ENCODE measurements around the gene HHIPL2.

Gene HHIPL2

DNA sequence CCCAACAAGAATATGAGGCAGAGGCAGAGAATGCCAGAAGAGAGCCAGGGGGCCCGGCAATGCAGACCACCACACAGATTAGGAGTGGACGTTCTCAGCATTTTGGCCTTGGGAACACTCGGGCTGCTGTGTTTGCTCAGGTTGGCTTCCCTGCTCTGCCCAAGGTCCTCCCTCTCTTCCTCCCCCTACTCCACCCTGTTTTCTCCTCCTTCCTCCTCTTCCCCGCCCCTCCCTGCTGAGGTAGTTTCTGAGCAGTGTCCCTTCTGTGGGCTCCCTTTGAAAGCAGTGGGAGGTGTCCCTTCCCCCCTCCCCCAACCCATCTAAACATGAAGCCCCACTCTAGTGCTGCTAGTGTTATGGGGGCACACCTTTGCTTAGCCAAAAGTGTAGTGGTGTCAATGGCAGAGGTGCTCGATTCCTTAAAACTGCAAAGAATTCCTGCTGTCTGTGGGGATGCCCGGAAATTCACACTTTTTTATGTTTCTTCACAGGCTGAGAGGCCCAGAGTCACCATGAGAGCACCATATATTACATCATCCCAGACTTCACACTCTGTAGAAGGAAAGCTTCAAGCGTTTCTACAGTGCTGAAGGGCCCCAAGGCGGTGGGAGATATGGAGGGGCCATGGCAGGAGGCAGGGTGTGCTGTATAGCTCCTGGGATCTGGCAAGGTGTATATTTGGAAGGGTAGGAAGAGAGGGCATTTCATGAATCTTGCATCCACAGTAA lies at the start of gene HHIPL2:
Gene HHIPL2 (minus strand): TSS at position 161 of the 728 bp plus-strand sequence. CDS start 60 bp downstream, at position 101.
- no peak for DNase-seq (ENCODE audit: low spot score)

DNA sequence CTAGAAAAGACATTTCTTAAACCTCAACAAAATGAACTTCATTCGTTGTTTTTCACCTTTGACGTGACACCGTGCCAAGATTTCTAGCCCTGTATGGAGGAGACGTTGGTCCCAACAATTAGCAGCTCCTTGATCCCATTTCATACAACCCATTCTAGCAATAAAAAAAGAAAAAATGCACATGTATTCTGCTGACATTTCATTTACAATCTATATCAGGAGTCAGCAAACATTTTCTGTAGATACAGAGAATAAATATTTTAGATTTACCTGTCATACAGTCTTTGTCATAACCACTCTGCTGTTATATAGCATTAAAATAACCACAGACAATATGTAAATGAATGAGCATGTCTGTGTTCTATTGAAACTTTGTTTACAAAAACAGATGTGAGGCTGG lies 48.8 kb upstream of the HHIPL2 start:
- DNase-seq (ENCODE audit: low spot score): no peak

DNA sequence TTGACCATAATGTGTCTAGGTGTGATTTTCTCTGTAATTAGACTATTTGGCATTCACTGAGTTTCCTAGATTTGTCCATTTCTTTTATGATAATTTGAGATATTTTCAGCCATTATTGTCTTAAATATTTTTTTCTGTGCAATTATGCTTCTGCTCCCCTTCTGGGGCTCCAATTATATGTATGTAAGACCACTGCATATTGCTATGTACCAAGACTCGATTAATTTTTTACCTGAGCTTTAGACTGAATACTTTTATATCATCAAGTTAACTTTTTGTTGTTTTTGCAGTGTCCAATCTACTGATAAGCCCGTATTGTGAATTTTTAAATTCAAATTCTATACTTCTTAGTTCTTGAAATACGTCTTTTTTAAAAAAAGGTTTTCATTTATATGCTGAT lies 46.9 kb upstream of the HHIPL2 start:
- no peak for DNase-seq (ENCODE audit: low spot score)

DNA sequence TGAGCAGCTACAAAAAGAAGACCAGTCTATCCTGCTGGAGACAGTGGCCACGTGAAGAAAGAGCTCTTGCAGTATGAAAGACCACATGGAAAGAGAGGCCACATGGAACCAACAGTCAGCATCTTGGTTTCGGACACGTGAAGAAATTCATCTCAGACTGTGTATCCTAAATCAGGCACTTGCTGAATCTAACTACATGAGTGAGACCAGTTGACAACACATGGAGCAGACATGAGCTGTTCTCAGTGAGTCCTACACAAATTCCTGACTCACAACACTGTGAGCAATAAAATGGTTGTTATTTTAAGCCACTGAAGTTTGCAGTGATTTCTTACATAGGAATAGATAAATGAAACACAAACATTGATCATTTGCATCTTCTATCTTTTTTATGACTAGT lies 44.3 kb upstream of the HHIPL2 start:
- no peak for DNase-seq (ENCODE audit: low spot score)

DNA sequence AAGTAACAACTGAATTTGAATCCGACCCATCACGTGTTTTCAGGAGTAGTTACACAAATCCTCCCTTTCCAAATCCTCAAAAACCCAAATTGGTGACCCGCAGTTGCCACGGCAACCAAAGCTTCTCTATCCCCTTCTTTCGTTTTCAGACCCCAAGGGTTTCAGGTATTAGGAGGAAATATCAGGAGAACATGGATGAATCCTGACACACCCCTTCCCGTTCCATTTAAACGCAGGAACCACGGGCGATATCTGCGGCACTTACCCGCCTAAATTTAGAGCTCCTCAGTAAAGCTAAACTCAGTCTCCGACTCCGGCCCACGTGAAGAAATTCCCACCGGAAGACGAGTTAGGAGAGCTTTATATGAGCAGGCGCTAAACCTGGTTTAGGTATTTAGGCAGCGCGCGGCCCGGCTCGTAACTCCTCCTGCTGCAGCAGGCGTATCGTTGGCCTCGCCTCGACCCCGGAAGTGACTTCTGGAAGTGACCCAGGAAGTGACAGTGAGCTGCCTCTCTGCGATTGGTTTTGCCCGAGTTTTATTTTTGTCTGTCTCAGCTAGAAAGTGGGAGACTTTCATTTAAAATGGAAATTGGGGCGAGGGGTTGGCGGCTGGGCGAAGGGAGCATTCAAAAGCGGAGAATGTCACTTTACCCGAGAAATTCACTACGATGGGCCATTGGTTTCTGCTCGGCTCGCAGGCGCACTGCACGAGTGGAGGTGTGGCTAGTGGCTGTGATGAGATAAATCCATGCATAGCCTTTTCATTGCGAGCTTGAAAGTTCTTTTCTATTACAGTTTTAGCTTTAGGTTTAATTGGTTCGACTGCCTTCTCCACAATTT lies 41.8 kb upstream of the HHIPL2 start, which contains the start of gene TAF1A:
Gene TAF1A (minus strand): TSS at position 472 of the 841 bp plus-strand sequence.
- DNase-seq (ENCODE audit: low spot score): peak; percentile 86

DNA sequence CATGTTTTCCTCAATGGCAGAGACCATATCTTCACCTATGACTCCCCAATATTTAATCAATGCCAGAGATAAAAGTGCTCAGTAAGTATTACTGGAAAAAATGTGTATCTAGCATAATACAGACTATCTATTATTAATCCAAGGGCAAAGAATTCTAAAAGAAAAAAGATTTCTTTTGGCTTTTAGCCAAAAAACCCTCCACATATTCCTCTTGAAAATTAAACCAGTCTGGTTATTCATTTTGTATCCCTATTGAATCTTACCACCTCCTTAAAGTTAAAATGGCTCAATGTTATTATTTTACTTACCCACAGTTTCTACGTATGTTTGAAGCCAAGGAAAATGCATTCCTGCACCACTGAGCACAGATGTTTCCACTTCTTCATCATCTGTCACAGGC lies 40.2 kb upstream of the HHIPL2 start:
- no peak for DNase-seq (ENCODE audit: low spot score)

DNA sequence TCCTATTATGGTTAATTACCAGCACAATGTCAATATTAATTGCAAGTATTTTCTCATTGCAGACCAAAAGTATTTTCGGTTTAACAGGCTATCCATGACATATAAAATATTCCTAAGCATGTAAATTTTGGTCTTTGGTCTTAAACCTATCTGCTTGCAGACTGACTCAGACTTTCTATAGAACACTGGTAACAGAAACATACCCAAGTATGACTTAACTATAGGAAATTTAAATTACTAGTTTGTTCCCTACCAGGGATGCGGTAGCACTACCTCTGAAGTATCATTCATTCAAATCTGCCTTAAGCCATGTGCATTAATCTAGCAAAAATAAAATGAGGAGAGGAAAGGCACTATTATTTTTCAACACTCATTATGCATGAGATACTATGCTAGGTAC lies 38.9 kb upstream of the HHIPL2 start:
- DNase-seq (ENCODE audit: low spot score): no peak

DNA sequence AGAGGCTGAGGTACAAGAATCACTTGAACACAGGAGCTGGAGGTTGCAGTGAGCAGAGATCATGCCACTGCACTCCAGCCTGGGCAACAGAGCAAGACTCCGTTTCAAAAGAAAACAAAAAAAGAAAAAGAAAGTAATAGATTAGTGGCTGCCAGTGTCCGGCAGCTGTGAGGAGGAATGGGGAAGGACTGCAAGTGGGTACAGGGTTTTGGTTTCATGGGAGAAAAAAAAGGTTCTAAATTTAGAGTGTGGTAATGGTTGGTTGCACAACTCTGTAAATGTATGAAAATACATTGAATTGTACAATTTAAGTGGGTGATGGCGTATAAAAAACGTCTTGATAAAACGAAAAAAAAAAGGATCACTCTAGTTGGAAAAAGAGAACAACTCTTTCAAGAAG lies 35.2 kb upstream of the HHIPL2 start:
- DNase-seq (ENCODE audit: low spot score): no peak

DNA sequence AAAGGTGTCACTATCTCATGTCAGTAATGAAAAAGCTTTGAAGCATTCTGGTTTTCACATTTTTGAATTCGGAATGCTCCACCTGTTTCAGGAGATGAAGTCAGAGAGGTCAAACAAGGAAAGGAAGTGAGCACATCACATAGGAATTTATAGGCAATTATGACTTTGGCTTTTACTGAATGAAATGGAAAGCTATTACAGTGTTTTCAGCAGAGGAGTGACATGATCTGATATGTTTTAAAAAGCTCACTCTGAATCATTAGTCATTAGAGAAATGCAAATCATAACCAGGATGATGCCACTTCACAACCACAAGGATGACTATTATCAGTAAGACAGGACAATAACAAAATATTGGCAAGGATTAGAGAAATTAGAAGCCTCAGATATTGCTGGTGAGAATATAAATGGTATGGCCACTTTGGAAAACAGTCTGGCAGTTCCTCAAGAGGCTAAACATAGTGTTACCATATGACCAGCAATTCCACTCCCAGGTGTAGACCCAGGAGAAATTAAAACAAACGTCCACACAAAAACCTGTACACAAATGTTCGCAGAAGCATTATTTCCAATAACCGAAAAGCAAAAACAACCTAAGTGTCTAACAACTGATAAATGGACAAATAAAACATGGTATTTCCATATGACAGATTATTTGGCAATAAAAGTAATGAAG lies 34.3 kb upstream of the HHIPL2 start:
- peak; percentile 76 for DNase-seq (ENCODE audit: low spot score)

DNA sequence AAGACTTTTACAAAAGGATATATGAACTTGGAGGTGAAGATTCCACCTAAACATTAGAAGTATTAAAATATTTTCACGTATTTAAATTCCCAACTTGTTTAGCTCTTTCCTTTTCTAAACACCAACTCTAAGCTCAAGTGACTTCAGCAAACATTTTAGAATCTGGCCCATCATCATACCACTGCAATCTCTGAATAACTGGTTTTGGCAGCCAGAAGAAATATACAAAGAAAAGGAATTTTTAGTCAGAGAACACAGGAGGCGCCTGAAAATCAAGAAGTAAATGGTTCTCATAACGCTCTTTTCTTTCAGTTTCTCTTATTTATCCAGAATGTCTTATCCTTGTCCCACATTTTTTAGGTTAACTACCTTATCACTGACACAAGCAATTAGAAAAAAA lies 31.4 kb upstream of the HHIPL2 start:
- no peak for DNase-seq (ENCODE audit: low spot score)

DNA sequence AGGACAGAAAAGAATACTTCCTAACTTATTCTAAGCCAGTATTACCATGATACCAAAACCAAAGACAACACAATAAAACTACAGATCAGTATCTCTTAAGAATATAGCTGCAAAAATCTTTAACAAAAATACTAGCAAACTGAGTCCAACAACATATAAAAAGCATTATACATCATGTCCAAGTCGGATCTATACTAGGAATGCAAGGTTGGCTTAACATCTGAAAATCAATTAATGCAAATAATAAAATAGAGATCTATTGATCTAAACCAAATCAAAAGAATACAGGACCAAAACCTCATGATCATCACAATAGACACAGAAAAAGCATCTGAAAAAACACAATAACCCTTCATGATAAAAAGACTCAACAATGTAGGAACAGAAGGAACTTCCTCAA lies 22.9 kb upstream of the HHIPL2 start:
- no peak for DNase-seq (ENCODE audit: low spot score)

DNA sequence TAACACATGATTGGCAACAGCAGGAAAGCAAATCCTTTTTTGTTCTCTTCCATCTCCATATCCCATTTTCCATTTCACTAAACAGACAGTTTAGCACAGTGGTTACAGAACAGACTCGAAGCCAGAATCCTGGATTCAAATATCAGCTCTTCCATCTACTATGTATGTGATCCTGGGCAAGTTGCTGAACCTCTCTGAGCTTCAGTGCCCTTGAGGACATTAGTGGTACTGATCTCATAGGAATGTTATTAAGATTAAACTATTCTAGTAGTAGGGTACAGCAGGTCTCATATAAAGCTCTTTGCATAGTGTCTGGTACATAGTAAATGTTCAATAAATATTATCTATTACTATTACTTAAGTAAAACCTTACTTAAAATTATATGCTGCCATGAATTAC lies 13.8 kb upstream of the HHIPL2 start:
- DNase-seq (ENCODE audit: low spot score): no peak

DNA sequence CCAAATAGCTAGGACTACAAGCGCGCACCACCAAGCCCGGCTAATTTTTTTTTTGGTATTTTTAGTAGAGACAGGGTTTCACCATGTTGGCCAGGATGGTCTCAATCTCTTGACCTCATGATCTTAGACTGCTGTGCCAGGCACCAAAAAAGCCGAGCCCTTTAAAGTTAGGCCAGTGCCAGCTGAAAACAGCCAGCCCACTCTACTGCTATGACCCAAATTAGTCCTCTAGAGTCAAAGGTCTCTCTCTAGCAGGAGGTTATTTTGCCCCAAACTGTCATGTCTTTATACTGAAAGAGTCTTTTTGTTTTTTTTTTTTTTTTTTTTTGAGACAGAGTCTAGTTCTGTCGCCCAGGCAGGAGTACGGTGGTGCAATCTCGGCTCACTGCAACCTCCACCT lies 9.7 kb upstream of the HHIPL2 start:
- no peak for DNase-seq (ENCODE audit: low spot score)

DNA sequence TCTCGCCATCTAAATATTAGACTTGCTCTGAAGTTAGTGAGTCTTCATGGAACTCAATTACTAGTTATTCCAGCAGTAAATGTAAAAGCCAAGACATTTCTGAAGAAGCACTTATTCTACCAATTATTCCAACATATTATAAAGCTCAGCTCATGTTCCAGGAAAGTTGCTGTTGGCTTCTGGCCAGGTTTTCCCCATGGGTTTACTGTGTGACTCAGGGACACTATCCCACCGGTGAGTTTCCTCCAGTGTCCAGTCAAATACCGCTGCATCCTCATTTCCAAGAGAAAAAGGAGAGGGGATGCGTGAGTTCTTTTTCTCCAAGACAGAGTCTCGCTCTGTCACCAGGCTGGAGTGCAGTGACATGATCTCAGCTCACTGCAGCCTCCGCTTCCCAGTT lies 9.2 kb upstream of the HHIPL2 start:
- no peak for DNase-seq (ENCODE audit: low spot score)

DNA sequence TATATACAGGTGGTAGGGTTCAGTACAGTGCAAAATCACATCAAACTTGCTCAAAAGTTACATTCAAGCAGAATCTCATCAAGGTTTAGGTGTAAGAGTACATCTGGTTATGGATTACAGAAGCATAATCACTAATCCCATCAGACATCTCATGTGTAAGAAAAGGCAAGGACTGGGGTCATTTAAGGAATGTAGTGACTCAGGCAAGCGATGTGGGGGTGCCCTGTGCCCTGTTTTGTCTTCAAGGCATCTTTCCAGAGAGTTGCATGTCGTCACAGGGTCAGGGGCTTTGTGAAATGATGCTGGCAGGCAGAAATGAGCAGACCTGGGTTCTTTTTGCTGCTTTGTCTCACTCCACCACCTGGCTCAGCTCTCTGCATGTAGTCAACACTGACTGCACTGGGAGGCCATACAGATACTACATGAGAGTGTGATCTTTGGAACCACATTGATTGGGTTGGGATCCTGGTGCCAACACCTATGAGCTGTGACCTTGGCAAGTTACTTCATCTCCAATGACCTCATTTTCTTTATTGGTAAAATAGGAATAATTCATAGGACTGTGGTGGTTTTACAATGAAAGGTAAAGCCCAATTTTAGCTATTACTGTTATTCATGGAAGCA lies 8.2 kb upstream of the HHIPL2 start:
- DNase-seq (ENCODE audit: low spot score): no peak

DNA sequence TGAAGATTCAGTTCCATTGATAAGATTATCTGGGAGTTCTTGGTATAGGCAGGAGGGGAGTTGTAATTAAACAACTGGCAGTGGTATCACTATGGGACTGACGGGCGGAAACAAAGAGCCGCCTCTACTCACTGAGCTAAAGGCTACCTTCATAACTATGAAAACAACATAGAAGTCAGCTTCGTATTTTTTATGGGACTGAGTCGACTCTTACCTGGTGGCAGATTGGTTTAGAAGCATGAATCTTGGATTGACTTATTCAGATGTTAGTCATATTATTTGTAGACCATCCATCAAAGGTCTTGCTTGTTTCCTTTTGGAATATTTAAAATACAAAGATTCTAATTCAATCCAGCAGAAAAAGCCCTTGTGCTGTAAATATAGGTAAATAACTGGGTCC lies 6.3 kb upstream of the HHIPL2 start:
- DNase-seq (ENCODE audit: low spot score): no peak

DNA sequence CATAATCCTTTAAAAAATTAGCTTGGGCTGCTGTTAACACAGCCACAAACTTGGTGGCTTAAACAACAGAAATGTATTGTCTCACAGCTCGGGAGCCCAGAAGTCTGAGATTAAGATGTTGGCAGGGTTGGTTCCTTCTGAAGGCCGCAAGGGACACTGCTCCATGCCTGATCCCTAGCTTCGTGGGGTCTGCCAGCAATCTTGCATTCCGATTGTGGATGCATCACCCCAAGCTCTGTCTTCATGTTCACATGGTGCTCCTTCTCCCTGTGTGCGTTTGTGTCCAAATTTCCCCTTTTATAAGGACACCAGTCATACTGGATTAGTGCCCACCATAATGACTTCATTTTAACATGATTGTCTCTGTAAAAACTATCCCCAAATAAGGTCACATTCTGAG lies 5.0 kb upstream of the HHIPL2 start:
- no peak for DNase-seq (ENCODE audit: low spot score)

DNA sequence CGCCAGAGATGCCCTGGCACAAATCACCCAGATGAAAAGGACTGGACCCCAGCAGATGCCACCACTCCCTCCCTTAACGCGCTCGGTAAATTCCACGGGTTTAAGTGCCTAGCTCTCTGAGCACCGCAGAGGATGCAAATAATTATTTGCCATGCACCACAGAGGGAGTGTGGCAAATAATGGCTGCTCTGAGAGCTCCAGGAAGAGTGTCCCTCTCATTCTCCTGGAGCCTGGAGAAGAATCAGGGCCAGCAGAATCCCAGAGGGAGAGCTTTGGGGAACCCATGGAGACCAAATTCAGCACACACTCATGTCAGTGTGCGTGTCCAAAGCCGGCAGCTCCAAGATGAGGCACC lies 667 bp downstream of the HHIPL2 start:
- DNase-seq (ENCODE audit: low spot score): no peak

DNA sequence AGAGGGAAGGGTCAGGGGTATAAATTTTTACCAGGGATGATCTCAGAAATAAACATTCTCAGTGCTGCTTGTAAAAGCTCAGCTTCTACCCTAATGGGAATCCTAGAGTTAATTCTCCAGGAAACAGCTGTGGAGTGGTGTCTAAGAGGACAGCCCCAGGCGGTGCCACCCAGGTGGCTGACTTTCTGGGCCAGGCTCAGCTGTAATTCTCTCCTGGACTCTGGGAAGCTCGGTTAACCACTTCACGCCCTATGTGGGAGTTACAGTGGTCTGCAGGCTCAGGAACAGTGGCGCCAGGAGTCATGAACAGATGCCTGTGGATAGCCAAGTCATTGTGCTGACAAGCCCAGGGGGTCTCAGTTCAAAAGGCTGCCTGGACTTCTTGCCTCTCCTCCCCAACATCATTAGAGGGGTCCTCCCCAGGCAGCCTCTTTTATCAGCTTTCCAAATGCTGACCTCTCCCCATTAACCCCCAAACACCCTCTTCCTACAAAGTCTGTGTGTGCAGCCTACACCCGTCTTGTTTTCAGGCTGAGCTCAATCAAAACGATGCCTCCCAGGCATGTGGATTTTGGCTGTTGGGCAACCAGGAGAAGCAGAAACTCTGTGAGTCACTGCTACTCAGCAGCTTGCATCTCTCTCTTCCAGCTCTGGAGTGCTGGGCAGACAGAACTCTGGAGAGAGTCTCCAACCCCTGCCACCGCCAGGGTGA lies 1.2 kb downstream of the HHIPL2 start:
- peak; percentile 25 for DNase-seq (ENCODE audit: low spot score)

DNA sequence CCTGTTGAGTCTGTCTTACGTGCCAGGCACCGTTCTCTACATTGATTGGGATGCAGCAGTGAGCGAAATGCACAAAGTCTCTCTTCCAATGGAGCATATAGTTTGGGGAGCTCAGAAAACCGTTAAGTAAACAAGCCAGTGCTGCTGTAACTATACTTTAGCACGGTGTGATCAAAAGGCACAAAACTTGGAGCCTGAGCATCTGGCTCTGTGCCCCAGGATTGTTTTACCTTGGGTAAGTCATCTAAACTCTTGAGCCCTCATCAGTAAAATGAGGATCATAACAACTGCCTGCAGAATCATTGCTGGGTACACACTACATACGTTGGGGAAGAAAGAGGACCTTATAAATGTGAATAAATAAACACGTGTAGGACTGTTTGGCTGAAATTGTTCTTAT lies 1.8 kb downstream of the HHIPL2 start:
- no peak for DNase-seq (ENCODE audit: low spot score)

DNA sequence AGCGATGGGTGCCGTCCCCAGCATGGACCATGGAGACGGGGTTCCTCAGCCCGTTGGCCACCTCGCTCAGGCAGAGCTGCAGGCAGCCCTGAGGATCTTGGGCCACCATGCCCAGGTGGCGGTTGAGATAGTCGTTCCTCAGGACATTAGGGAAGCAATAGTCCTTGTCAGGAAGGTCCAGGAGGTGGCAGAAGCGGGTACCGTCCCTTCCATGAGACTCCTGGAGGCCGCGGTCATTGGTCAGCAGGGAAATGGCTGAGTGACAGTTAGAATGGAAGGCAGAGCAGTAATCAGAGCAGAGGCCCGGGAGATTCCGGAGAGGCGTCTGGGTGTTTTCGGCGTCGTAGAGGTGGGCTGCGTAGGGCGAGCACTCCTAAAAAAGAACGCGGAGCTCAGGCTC lies 4.1 kb downstream of the HHIPL2 start:
- DNase-seq (ENCODE audit: low spot score): no peak

DNA sequence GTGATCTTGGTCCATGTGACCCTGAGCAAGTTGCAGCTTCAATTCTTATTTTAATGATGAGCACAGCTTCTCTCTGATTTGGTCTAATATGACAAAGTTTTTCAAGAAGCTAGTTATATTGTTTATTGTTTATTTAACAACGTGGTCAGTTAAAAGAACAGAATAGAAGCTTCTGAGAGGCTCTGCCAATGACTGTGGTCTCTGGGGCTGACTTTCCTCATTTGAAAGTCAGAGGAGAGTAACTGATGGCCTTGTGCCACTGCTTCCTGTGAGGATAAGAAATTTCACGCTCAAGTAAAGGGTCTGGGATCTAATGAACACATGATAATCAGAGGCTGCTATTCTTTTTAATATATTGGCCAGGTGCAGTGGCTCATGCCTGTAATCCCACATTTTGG lies 7.3 kb downstream of the HHIPL2 start:
- DNase-seq (ENCODE audit: low spot score): no peak

Measured in SW480 (cell line).